GM23338 (cell line): ENCODE data around the gene APP. TPM values are rescaled to one million over a fixed set of nuclear protein-coding genes. Genes with fewer than 3 reads are reported as not detected.

Source experiments
- ATAC-seq: fragments of 200-7000 bp; cut with Tn5 transposase; 3 replicates; pipeline ENCODE4 v1.9.1; 2020
- DNase-seq: peaks from one replicate; pipeline ENCODE4 v3.0.0-alpha.2; 2015; ENCODE audit warnings: low spot score
- H2AFZ ChIP-seq: fragments of 200-600 bp; sonication (generic); 2 replicates; pipeline ENCODE4 v1.8.0; 2016; ENCODE audit warnings: antibody characterized with exemption, mild to moderate bottlenecking, moderate library complexity
- H3F3A ChIP-seq: fragments of 200-600 bp; sonication (generic); replicated peaks from 2 replicates; pipeline ENCODE4 v1.8.0; 2017; ENCODE audit warnings: antibody characterized with exemption, mixed run types, low read depth
- H3K27ac ChIP-seq: fragments of 200-600 bp; sonication (generic); 2 replicates; pipeline ENCODE4 v1.6.1; 2016; ENCODE audit warnings: low read depth
- H3K27me3 ChIP-seq: fragments of 200-600 bp; sonication (generic); 2 replicates; pipeline ENCODE4 v1.8.0; 2016; ENCODE audit warnings: mild to moderate bottlenecking, mixed run types, moderate library complexity; ENCODE audit not compliant: insufficient read depth
- H3K36me3 ChIP-seq: fragments of 200-600 bp; sonication (generic); 2 replicates; pipeline ENCODE4 v1.8.0; 2016; ENCODE audit warnings: mild to moderate bottlenecking; ENCODE audit not compliant: insufficient read depth
- H3K4me1 ChIP-seq: fragments of 200-600 bp; sonication (generic); 2 replicates; pipeline ENCODE4 v1.8.0; 2016; ENCODE audit warnings: mild to moderate bottlenecking, moderate library complexity; ENCODE audit not compliant: insufficient read depth
- H3K4me2 ChIP-seq: fragments of 200-600 bp; sonication (generic); 2 replicates; pipeline ENCODE4 v1.7.1; 2017; ENCODE audit warnings: mixed run types
- H3K4me3 ChIP-seq: fragments of 200-600 bp; sonication (generic); 2 replicates; pipeline ENCODE4 v1.6.1; 2016; ENCODE audit warnings: mixed run types
- H3K79me2 ChIP-seq: fragments of 200-600 bp; sonication (generic); replicated peaks from 2 replicates; pipeline ENCODE4 v1.8.0; 2017; ENCODE audit warnings: mild to moderate bottlenecking; ENCODE audit not compliant: insufficient read depth
- H3K9me2 ChIP-seq: fragments of 200-600 bp; sonication (generic); 2 replicates; pipeline ENCODE4 v1.8.0; 2017; ENCODE audit not compliant: insufficient read depth
- H4K20me1 ChIP-seq: fragments of 200-600 bp; sonication (generic); replicated peaks from 2 replicates; pipeline ENCODE4 v1.8.0; 2017; ENCODE audit warnings: mild to moderate bottlenecking; ENCODE audit not compliant: insufficient read depth
- H3K27ac Mint-ChIP-seq: 2 replicates; pipeline ENCODE4 v1.8.0; 2020; ENCODE audit warnings: inconsistent platforms, mild to moderate bottlenecking, moderate library complexity, mixed read lengths
- H3K27me3 Mint-ChIP-seq: 3 replicates; pipeline ENCODE4 v1.8.0; 2022; ENCODE audit warnings: low read depth, mild to moderate bottlenecking, moderate library complexity, mixed read lengths, inconsistent platforms; ENCODE audit not compliant: insufficient read depth, poor library complexity
- H3K36me3 Mint-ChIP-seq: 3 replicates; pipeline ENCODE4 v1.8.0; 2021; ENCODE audit warnings: low read depth, mild to moderate bottlenecking, inconsistent platforms, moderate library complexity, mixed read lengths
- H3K4me1 Mint-ChIP-seq: 3 replicates; pipeline ENCODE4 v1.8.0; 2020; ENCODE audit warnings: mild to moderate bottlenecking, inconsistent platforms, mixed read lengths
- H3K4me3 Mint-ChIP-seq: 3 replicates; pipeline ENCODE4 v1.8.0; 2021; ENCODE audit warnings: moderate library complexity, mild to moderate bottlenecking, inconsistent platforms, mixed read lengths
- H3K9me3 Mint-ChIP-seq: 3 replicates; pipeline ENCODE4 v1.8.0; 2020; ENCODE audit warnings: moderate library complexity, mild to moderate bottlenecking, inconsistent platforms, mixed read lengths
- CREB1 ChIP-seq: fragments of 250-450 bp; sonication (Bioruptor Pico); IDR thresholded peaks from 2 replicates; pipeline ENCODE4 v1.5.0; 2020; ENCODE audit warnings: low read depth, mild to moderate bottlenecking, moderate library complexity
- ETS1 ChIP-seq: IDR thresholded peaks from 2 replicates; pipeline ENCODE4 v1.6.1; 2016; ENCODE audit warnings: antibody characterized with exemption
- EZH2 ChIP-seq: fragments of 200-600 bp; sonication (generic); IDR thresholded peaks from one replicate; pipeline ENCODE4 v1.8.0; 2017; ENCODE audit warnings: antibody characterized with exemption, mild to moderate bottlenecking, low read depth; ENCODE audit not compliant: unreplicated experiment
- EZH2phosphoT487 ChIP-seq: fragments of 200-600 bp; sonication (generic); IDR thresholded peaks from one replicate; pipeline ENCODE4 v1.8.1; 2018; ENCODE audit warnings: antibody characterized with exemption; ENCODE audit not compliant: unreplicated experiment
- JUNB ChIP-seq: IDR thresholded peaks from one replicate; pipeline ENCODE4 v1.6.1; 2016; ENCODE audit warnings: antibody characterized with exemption; ENCODE audit not compliant: unreplicated experiment
- NANOG ChIP-seq: IDR thresholded peaks from 2 replicates; pipeline ENCODE4 v1.6.1; 2016; ENCODE audit warnings: antibody characterized with exemption, borderline replicate concordance
- POLR2AphosphoS5 ChIP-seq: IDR thresholded peaks from 2 replicates; pipeline ENCODE4 v1.6.1; 2016; ENCODE audit warnings: antibody characterized with exemption, low read depth
- REST ChIP-seq: IDR thresholded peaks from one replicate; pipeline ENCODE4 v1.6.1; 2018; ENCODE audit warnings: antibody characterized with exemption; ENCODE audit not compliant: unreplicated experiment
- STAT1 ChIP-seq: IDR thresholded peaks from one replicate; pipeline ENCODE4 v1.6.1; 2016; ENCODE audit warnings: antibody characterized with exemption; ENCODE audit not compliant: unreplicated experiment
- ZNF114 ChIP-seq: fragments of 250-450 bp; sonication (Bioruptor Pico); IDR thresholded peaks from 2 replicates; pipeline ENCODE4 v1.5.0; 2020; ENCODE audit warnings: mild to moderate bottlenecking, moderate library complexity
- ZNF331 ChIP-seq: fragments of 250-450 bp; sonication (Bioruptor Pico); IDR thresholded peaks from 2 replicates; pipeline ENCODE4 v1.5.0; 2020; ENCODE audit warnings: low read depth, mild to moderate bottlenecking, moderate library complexity
- ZNF462 ChIP-seq: fragments of 250-450 bp; sonication (Bioruptor Pico); IDR thresholded peaks from 2 replicates; pipeline ENCODE4 v1.5.0; 2020; ENCODE audit warnings: mild to moderate bottlenecking, moderate library complexity
- polyA plus RNA-seq: library from polyadenylated mRNA; unstranded; fragments of >200 nt; fragmentation: Nextera tagmentation; extraction: Ambion mirVana; gene quantifications from 2 replicates; pipeline ENCODE4 v1.2.1, GENCODE V29; 2016
- total RNA-seq: library from RNA; depleted of rRNA; stranded (reverse); fragments of >200 nt; shearing (Covaris generic); gene quantifications from 2 replicates; pipeline ENCODE4 v1.2.3, GENCODE V29; 2014
- TF ChIP-seq, protein P1 (sequence below), 2 experiments: fragments of 200-600 bp in 1 of 2; sonication (generic) in 1 of 2; conservative IDR thresholded peaks; 2 replicates each; pipeline versions ENCODE4 v1.5.1 to v1.6.1; 2016 to 2017; ENCODE audit warnings: antibody characterized with exemption in 2 of 2, low read depth in 2 of 2, mild to moderate bottlenecking in 2 of 2, moderate library complexity in 1 of 2

The APP gene
- total and polyA plus RNA-seq, 2 experiments from 2014 or later: 69.4 to 444 TPM

DNA sequence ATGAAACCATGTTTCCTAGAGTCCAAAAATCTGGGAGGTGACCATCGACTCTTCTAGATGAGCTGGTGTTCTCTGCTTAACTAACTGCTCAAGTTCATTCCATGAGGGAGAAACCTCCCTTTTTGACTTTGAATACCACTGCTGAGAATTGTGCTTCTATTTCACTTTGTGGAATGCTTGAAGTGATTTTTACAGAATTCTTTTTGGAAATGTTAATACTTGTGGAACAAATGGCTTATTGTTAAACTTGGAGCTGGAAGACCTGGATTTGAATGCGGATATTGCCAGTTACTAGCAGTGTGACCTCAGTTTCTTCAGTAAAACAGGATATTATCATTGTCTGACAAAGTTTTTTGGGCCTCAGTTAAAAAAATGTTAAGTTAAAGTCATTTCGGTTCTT lies 36.5 kb upstream of the APP start:
- DNase-seq: no peak

More for the DNA sequence above, 36.5 kb upstream of the APP start:
- no peaks in the 10 kb centered on the region for H3F3A ChIP-seq
- ATAC-seq: no peak
- no peak overlapping the region for H3K4me3 ChIP-seq
- peak overlapping the region; percentile 65 for H3K27ac ChIP-seq
- no peaks in the 10 kb centered on the region for H3K36me3 ChIP-seq
- H2AFZ ChIP-seq: peak overlapping the region; percentile 39
- no peaks in the 10 kb centered on the region for H3K27me3 ChIP-seq
- peaks cover 4% of the 10 kb centered on the region for H3K9me2 ChIP-seq
- peak overlapping the region; percentile 39 for H3K4me2 ChIP-seq
- Mint-ChIP-seq H3K4me1 (peaks cover 13% of the 10 kb centered on the region), H3K4me3 (no peak overlapping the region), H3K9me3 (peaks cover 3% of the 10 kb centered on the region; the same call in 1 of the 3 replicates), H3K36me3 (no peaks in the 10 kb centered on the region; the same call in 2 of the 3 replicates), H3K27me3 (no peaks in the 10 kb centered on the region), H3K27ac (no peak overlapping the region)
- TF ChIP-seq ETS1 (no peak), CREB1 (CRISPR knock-in tag) (no peak), ZNF331 (CRISPR knock-in tag) (no peak), STAT1 (no peak), REST (no peak), ZNF462 (CRISPR knock-in tag) (no peak), POLR2AphosphoS5 (no peak), JUNB (no peak), EZH2phosphoT487 (no peak), EZH2 (no peak), NANOG (no peak), ZNF114 (CRISPR knock-in tag) (no peak)
- TF ChIP-seq, protein P1, sequence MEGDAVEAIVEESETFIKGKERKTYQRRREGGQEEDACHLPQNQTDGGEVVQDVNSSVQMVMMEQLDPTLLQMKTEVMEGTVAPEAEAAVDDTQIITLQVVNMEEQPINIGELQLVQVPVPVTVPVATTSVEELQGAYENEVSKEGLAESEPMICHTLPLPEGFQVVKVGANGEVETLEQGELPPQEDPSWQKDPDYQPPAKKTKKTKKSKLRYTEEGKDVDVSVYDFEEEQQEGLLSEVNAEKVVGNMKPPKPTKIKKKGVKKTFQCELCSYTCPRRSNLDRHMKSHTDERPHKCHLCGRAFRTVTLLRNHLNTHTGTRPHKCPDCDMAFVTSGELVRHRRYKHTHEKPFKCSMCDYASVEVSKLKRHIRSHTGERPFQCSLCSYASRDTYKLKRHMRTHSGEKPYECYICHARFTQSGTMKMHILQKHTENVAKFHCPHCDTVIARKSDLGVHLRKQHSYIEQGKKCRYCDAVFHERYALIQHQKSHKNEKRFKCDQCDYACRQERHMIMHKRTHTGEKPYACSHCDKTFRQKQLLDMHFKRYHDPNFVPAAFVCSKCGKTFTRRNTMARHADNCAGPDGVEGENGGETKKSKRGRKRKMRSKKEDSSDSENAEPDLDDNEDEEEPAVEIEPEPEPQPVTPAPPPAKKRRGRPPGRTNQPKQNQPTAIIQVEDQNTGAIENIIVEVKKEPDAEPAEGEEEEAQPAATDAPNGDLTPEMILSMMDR (conservative IDR thresholded peaks at IDR 0.05; ENCODE audit: low read depth in 2 of 2): no peak
- H3K79me2 ChIP-seq: no peaks in the 10 kb centered on the region
- peaks cover 26% of the 10 kb centered on the region for H3K4me1 ChIP-seq
- no peaks in the 10 kb centered on the region for H4K20me1 ChIP-seq
